ENCODE data around the gene FAM13C.
"Not testable (repeated sequence)": the region's sequence is repeated elsewhere in the genome, so short reads cannot be mapped to it uniquely, and the experiment has no call there.

The FAM13C gene

GRCh38 chr10:59234194-59234593, 128.2 kb downstream of the FAM13C start:
- DNase-seq (ENCODE audit: low spot score): no peak

- DNase-seq (ENCODE audit: low spot score): no peak
These were observed 132.9 kb downstream of the FAM13C start for GRCh38 chr10:59229441-59229840.

- DNase-seq (ENCODE audit: low spot score): no peak
These were observed 135.1 kb downstream of the FAM13C start for GRCh38 chr10:59227136-59227673.

GRCh38 chr10:59225211-59225610, 137.1 kb downstream of the FAM13C start:
- DNase-seq (ENCODE audit: low spot score): no peak

- not testable (repeated sequence) for DNase-seq (ENCODE audit: low spot score)
These were observed 138.8 kb downstream of the FAM13C start for GRCh38 chr10:59223597-59223996.

GRCh38 chr10:59222788-59223187, 139.6 kb downstream of the FAM13C start:
- no peak for DNase-seq (ENCODE audit: low spot score)

GRCh38 chr10:59216178-59216869, 146.0 kb downstream of the FAM13C start:
- DNase-seq (ENCODE audit: low spot score): no peak

- DNase-seq (ENCODE audit: low spot score): no peak
These were observed 148.2 kb downstream of the FAM13C start for GRCh38 chr10:59214160-59214559.

GRCh38 chr10:59212301-59212798, 150.0 kb downstream of the FAM13C start:
- DNase-seq (ENCODE audit: low spot score): no peak

- DNase-seq (ENCODE audit: low spot score): no peak
These were observed 156.1 kb downstream of the FAM13C start for GRCh38 chr10:59206204-59206720.

All from ecto neural progenitor cell (in vitro differentiated cells).